ENCODE results near the gene FYB2.

- TF ChIP-seq EP300 (IDR thresholded peaks at IDR 0.05) = no peak
- no peak for TF ChIP-seq CTCF (IDR thresholded peaks at IDR 0.05)
Measured at GRCh38 chr1:56856186-56856585, 37.0 kb upstream of the FYB2 start.

Measured in esophagus muscularis mucosa (tissue), 3 donors.